Mesendoderm (in vitro differentiated cells): ENCODE results near the gene BACH1.

ENCODE experiments used
- DNase-seq: peaks from one replicate; pipeline ENCODE4 v3.0.0; 2013
- H2AK5ac ChIP-seq: 2 replicates; pipeline ENCODE4 v1.6.1; 2013; ENCODE audit warnings: low read length, inconsistent platforms
- H2BK120ac ChIP-seq: 2 replicates; pipeline ENCODE4 v1.6.1; 2013; ENCODE audit warnings: low read depth, mild to moderate bottlenecking, low read length, moderate library complexity, mixed read lengths
- H2BK15ac ChIP-seq: replicated peaks from 2 replicates; pipeline ENCODE4 v1.6.1; 2013; ENCODE audit warnings: low read depth, mild to moderate bottlenecking, moderate library complexity
- H2BK5ac ChIP-seq: 2 replicates; pipeline ENCODE4 v1.6.1; 2013; ENCODE audit warnings: low read length, inconsistent platforms
- H3K18ac ChIP-seq: 2 replicates; pipeline ENCODE4 v1.6.1; 2013; ENCODE audit warnings: mild to moderate bottlenecking, low read length, mixed read lengths
- H3K23ac ChIP-seq: one replicate; pipeline ENCODE4 v1.6.1; 2013; ENCODE audit warnings: low read length
- H3K27ac ChIP-seq: 2 replicates; pipeline ENCODE4 v1.5.1; 2013; ENCODE audit warnings: low read depth, mild to moderate bottlenecking, inconsistent platforms, low read length, moderate library complexity
- H3K27me3 ChIP-seq: 2 replicates; pipeline ENCODE4 v1.6.1; 2013; ENCODE audit warnings: low read length, control low read depth, mild to moderate bottlenecking, inconsistent platforms; ENCODE audit not compliant: insufficient read depth, poor library complexity
- H3K36me3 ChIP-seq: 2 replicates; pipeline ENCODE4 v1.6.1; 2013; ENCODE audit warnings: low read length, inconsistent platforms; ENCODE audit not compliant: control insufficient read depth, insufficient read depth
- H3K4ac ChIP-seq: one replicate; pipeline ENCODE4 v1.6.1; 2013; ENCODE audit warnings: low read depth, mild to moderate bottlenecking, low read length, moderate library complexity
- H3K4me1 ChIP-seq: 2 replicates; pipeline ENCODE4 v1.6.1; 2013; ENCODE audit warnings: low read depth, low read length, inconsistent platforms; ENCODE audit not compliant: control insufficient read depth
- H3K4me2 ChIP-seq: 2 replicates; pipeline ENCODE4 v1.6.1; 2013; ENCODE audit warnings: low read length
- H3K4me3 ChIP-seq: 2 replicates; pipeline ENCODE4 v1.5.1; 2013; ENCODE audit warnings: mild to moderate bottlenecking, low read length
- H3K56ac ChIP-seq: one replicate; pipeline ENCODE4 v1.6.1; 2013; ENCODE audit warnings: low read length
- H3K79me1 ChIP-seq: 2 replicates; pipeline ENCODE4 v1.6.1; 2013; ENCODE audit warnings: low read length, inconsistent platforms
- H3K79me2 ChIP-seq: 2 replicates; pipeline ENCODE4 v1.6.1; 2013; ENCODE audit warnings: mild to moderate bottlenecking, low read length; ENCODE audit not compliant: control insufficient read depth, insufficient read depth
- H3K9ac ChIP-seq: 2 replicates; pipeline ENCODE4 v1.6.1; 2013; ENCODE audit warnings: low read length, inconsistent platforms
- H4K5ac ChIP-seq: one replicate; pipeline ENCODE4 v1.6.1; 2013; ENCODE audit warnings: low read length
- H4K8ac ChIP-seq: one replicate; pipeline ENCODE4 v1.6.1; 2013; ENCODE audit warnings: low read depth, mild to moderate bottlenecking, control low read depth, low read length, moderate library complexity
- WGBS: extraction: QIAGEN DNeasy Blood & Tissue Kit; methylation state at CpG from one replicate; pipeline ENCODE4 v1.1.7; 2013; ENCODE audit warnings: low lambda C conversion rate, missing lambda C conversion rate; ENCODE audit not compliant: insufficient coverage; ENCODE audit errors: extremely low coverage; 5-methylcytosine and 5-hydroxymethylcytosine counted together

Gene BACH1

DNA sequence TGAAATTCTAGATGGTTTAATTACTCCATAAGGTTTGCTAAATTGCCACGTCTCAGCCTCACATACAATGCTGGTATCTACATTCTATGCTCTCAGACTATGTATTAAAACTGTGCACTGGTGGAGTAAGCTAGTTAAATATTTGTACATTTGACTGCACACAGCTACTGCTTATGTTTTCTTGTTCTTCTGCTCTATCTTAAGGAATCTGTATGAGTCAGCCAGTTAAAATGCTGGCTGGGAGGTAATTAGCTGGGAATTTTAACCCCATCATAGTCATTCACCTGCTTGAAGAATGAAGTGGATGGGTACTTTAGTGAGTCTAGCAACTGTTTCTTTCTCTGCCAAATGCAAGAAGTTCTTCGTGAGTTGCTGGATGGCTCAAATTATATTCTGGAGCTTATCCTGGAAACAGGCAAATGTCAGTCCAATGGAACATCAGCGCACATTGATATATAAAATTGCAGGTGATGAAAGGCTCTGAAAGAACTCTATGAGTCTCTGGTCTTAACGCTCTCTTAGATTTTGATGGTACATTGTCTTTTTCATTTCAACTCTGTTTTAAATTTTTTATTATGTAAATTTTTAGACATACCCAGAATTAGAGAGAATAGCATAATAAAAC lies 83.4 kb downstream of the BACH1 start:
- Histone ChIP-seq H3K36me3 (no peaks in the 10 kb centered on the region), H3K4ac (no peak overlapping the region), H3K79me2 (no peaks in the 10 kb centered on the region), H2BK120ac (no peak overlapping the region), H3K9ac (no peak overlapping the region), H3K27ac (no peak overlapping the region), H2AK5ac (no peak overlapping the region), H4K5ac (no peak overlapping the region), H4K8ac (no peak overlapping the region), H2BK15ac (no peak overlapping the region), H3K4me3 (no peak overlapping the region), H2BK5ac (no peak overlapping the region), H3K4me1 (no peaks in the 10 kb centered on the region), H3K23ac (no peak overlapping the region), H3K18ac (no peak overlapping the region), H3K4me2 (no peak overlapping the region), H3K79me1 (no peaks in the 10 kb centered on the region), H3K56ac (no peak overlapping the region), H3K27me3 (no peaks in the 10 kb centered on the region)
- peak; percentile 62 for DNase-seq
- no CpG with 5 or more reads among the region's 4 CpGs for WGBS

DNA sequence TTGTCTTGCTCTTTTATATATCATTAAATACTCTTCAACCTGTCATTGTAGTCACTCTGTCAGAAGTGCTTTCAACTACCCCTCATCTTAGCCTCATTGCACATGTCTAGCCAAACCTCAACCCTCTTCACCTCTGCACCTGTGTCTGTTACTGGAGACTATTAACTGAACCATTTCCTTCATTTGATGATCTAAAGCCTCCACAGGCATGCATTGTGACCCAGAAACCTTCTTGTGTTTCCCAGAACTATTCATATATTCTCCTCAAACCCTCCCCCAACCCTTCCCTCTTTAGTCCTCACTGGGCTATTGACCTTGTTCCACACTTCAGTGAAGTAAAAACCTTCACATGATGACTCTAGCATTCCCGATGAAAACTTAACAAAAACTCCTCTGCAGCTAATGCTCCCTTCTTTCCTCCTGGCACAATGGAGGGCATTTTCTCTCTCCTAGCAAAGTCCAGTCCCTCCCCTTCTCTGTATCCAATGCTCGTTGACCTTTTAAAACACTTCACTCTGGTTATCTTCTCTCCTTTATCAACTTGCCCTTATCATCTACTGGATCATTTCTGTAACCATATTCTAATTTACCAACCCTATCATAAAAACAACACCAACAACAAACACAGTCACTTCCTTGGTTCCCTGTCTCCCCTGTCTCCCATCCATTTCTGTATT lies 86.1 kb downstream of the BACH1 start:
- no peak overlapping the region for H3K23ac ChIP-seq
- no peak overlapping the region for H3K9ac ChIP-seq
- no peaks in the 10 kb centered on the region for H3K79me1 ChIP-seq
- no peak overlapping the region for H3K56ac ChIP-seq
- no peak overlapping the region for H4K8ac ChIP-seq
- no peaks in the 10 kb centered on the region for H3K36me3 ChIP-seq
- no peak overlapping the region for H3K4ac ChIP-seq
- H3K4me3 ChIP-seq = no peak overlapping the region
- no peak overlapping the region for H3K4me2 ChIP-seq
- no peak overlapping the region for H3K18ac ChIP-seq
- H3K4me1 ChIP-seq = no peaks in the 10 kb centered on the region
- no peak overlapping the region for H2BK15ac ChIP-seq
- H3K27me3 ChIP-seq = no peaks in the 10 kb centered on the region
- no peak overlapping the region for H3K27ac ChIP-seq
- no peak overlapping the region for H4K5ac ChIP-seq
- no peak overlapping the region for H2AK5ac ChIP-seq
- DNase-seq = no peak
- WGBS = no CpG with 5 or more reads among the region's 2 CpGs
- H3K79me2 ChIP-seq = no peaks in the 10 kb centered on the region
- no peak overlapping the region for H2BK120ac ChIP-seq
- no peak overlapping the region for H2BK5ac ChIP-seq

DNA sequence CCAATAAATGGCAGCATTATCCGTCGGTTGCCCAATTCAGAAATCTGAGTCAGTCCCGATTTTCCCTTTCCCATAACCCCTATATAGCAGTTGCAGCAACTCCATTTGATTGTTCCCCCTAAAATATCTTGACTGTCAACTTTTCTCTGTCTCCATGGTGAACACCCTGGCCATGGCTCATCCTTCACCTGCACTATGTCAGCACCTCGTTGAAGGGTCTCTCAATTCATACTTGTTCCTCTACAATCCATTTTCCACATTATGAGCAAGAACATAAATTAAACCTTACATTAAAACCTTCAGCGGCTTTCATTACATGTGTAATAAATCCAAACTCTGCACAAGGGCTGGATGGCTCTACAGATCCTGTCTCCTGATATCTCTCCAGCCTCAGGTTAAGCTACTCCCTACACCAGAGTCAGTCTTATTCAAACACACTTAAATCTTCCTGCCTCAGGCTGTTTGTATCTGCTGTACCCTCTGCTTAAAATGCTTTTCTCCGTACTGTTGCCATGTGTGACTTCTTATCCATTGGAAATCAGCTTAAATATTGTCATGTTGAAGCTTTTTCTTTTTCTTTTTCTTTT lies 87.3 kb downstream of the BACH1 start:
- H4K8ac ChIP-seq = no peak overlapping the region
- no peak overlapping the region for H3K56ac ChIP-seq
- H3K79me2 ChIP-seq = no peaks in the 10 kb centered on the region
- no peak overlapping the region for H3K18ac ChIP-seq
- no peak overlapping the region for H3K4me3 ChIP-seq
- no peak overlapping the region for H2BK120ac ChIP-seq
- whole genome bisulfite sequencing = no CpG with 5 or more reads among the region's 6 CpGs
- H2AK5ac ChIP-seq = no peak overlapping the region
- no peak overlapping the region for H2BK15ac ChIP-seq
- no peaks in the 10 kb centered on the region for H3K27me3 ChIP-seq
- no peak overlapping the region for H3K23ac ChIP-seq
- H3K4me2 ChIP-seq = no peak overlapping the region
- DNase-seq = no peak
- H3K4me1 ChIP-seq = no peaks in the 10 kb centered on the region
- H3K9ac ChIP-seq = no peak overlapping the region
- H4K5ac ChIP-seq = no peak overlapping the region
- H3K4ac ChIP-seq = no peak overlapping the region
- no peak overlapping the region for H2BK5ac ChIP-seq
- no peak overlapping the region for H3K27ac ChIP-seq
- no peaks in the 10 kb centered on the region for H3K79me1 ChIP-seq
- H3K36me3 ChIP-seq = no peaks in the 10 kb centered on the region

DNA sequence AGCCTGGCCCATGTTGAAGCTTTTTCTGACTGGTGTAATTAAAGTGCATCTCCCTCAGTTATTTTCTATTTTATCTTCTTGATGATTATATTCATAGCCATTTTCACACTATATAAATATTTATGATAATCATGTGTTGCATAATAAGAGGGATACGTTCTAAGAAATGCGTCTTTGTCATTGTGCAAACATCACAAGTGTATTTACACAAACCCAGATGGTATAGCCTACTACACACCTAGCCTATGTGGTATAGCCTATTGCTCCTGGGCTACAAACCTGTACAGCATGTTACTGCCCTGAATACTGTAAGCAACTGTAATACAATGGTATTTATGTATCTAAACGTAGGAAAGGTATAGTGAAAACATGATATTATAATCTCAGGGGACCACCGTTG lies 88.1 kb downstream of the BACH1 start:
- Histone ChIP-seq H3K4me3 (no peak overlapping the region), H3K79me1 (no peaks in the 10 kb centered on the region), H2BK15ac (no peak overlapping the region), H3K27me3 (no peaks in the 10 kb centered on the region), H3K79me2 (no peaks in the 10 kb centered on the region), H2BK120ac (no peak overlapping the region), H3K9ac (no peak overlapping the region), H3K4ac (no peak overlapping the region), H3K4me2 (no peak overlapping the region), H3K18ac (no peak overlapping the region), H2BK5ac (no peak overlapping the region), H4K5ac (no peak overlapping the region), H4K8ac (no peak overlapping the region), H3K27ac (no peak overlapping the region), H3K4me1 (no peaks in the 10 kb centered on the region), H3K36me3 (no peaks in the 10 kb centered on the region), H3K23ac (no peak overlapping the region), H2AK5ac (no peak overlapping the region), H3K56ac (no peak overlapping the region)
- no peak for DNase-seq
- no CpG with 5 or more reads among the region's 4 CpGs for WGBS

DNA sequence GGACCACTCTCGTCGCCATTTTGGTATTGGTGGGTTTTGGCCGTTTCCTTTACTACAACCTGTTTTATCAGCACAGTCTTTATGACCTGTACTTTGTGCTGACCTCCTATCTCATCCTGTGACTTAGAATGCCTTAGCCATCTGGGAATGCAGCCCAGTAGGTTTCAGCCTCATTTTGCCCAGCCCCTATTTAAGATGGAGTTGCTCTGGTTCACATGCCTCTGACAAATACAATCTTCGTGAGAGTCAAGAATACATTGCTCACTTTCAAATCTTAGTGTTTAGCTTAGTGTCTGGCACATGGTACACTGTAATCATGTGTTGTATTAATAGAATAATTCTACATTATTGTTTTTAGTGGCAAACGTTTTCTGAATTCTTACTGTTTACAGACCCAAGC lies 88.9 kb downstream of the BACH1 start:
- Histone ChIP-seq H3K27me3 (no peaks in the 10 kb centered on the region), H2BK120ac (no peak overlapping the region), H3K18ac (no peak overlapping the region), H3K4me2 (no peak overlapping the region), H2BK15ac (no peak overlapping the region), H3K79me1 (no peaks in the 10 kb centered on the region), H3K23ac (no peak overlapping the region), H3K4me1 (no peaks in the 10 kb centered on the region), H2AK5ac (no peak overlapping the region), H3K9ac (no peak overlapping the region), H4K8ac (no peak overlapping the region), H3K79me2 (no peaks in the 10 kb centered on the region), H3K36me3 (no peaks in the 10 kb centered on the region), H3K4me3 (no peak overlapping the region), H3K56ac (no peak overlapping the region), H4K5ac (no peak overlapping the region), H3K4ac (no peak overlapping the region), H2BK5ac (no peak overlapping the region), H3K27ac (no peak overlapping the region)
- WGBS = no CpG with 5 or more reads among the region's 5 CpGs
- DNase-seq = no peak
